ENCODE results near the gene BCAN.

Gene BCAN

DNA sequence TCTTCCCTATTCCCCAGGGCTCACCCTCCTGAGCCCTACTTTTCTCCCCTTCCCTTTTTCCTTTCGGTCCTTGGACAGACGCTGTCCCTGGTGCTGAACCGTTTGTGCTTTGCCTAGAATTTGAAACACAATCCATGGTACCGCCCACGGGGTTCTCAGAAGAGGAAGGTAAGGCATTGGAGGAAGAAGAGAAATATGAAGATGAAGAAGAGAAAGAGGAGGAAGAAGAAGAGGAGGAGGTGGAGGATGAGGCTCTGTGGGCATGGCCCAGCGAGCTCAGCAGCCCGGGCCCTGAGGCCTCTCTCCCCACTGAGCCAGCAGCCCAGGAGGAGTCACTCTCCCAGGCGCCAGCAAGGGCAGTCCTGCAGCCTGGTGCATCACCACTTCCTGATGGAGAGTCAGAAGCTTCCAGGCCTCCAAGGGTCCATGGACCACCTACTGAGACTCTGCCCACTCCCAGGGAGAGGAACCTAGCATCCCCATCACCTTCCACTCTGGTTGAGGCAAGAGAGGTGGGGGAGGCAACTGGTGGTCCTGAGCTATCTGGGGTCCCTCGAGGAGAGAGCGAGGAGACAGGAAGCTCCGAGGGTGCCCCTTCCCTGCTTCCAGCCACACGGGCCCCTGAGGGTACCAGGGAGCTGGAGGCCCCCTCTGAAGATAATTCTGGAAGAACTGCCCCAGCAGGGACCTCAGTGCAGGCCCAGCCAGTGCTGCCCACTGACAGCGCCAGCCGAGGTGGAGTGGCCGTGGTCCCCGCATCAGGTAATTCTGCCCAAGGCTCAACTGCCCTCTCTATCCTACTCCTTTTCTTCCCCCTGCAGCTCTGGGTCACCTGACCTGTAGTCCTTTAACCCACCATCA, 10.4 kb downstream of the BCAN start:
- H4K20me1 ChIP-seq = peaks cover 82% of the 10 kb centered on the region
- no peaks in the 10 kb centered on the region for H3K36me3 ChIP-seq
- peaks cover 16% of the 10 kb centered on the region for H3K4me1 ChIP-seq
- H3K4me3 ChIP-seq = no peak overlapping the region
- TF ChIP-seq Cebpa-rat (IDR thresholded peaks at IDR 0.05) = no peak
- H3K27ac ChIP-seq = no peak overlapping the region
- H3K27me3 ChIP-seq = peaks cover 100% of the 10 kb centered on the region
- no peak overlapping the region for H3K9ac ChIP-seq
- H3K4me2 ChIP-seq = no peak overlapping the region
- no peaks in the 10 kb centered on the region for H3K9me3 ChIP-seq

DNA sequence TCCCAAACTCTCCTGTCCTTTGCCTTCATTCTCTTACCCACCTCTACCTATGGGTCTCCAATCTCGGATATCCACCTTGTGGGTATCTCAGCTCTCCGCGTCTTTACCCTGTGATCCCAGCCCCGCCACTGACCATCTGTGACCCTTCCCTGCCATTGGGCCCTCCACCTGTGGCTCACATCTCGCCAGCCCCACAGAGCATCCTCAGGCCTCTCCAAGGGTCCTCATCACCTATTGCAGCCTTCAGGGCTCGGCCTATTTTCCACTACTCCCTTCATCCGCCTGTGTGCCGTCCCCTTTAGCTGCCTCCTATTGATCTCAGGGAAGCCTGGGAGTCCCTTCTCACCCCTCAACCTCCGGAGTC, 11.1 kb downstream of the BCAN start:
- Histone ChIP-seq H4K20me1 (peaks cover 76% of the 10 kb centered on the region), H3K9me3 (no peaks in the 10 kb centered on the region), H3K4me3 (no peak overlapping the region), H3K9ac (no peak overlapping the region), H3K27me3 (peaks cover 100% of the 10 kb centered on the region), H3K4me1 (peaks cover 21% of the 10 kb centered on the region), H3K27ac (no peak overlapping the region), H3K4me2 (no peak overlapping the region), H3K36me3 (no peaks in the 10 kb centered on the region)
- TF ChIP-seq Cebpa-rat (IDR thresholded peaks at IDR 0.05) = no peak

GRCh38 chr1:156654700-156655099, 12.8 kb downstream of the BCAN start:
- Histone ChIP-seq H3K27ac (no peak overlapping the region), H3K27me3 (peaks cover 96% of the 10 kb centered on the region), H3K9ac (no peak overlapping the region), H3K9me3 (no peaks in the 10 kb centered on the region), H4K20me1 (peaks cover 66% of the 10 kb centered on the region), H3K4me1 (peaks cover 26% of the 10 kb centered on the region), H3K4me3 (no peak overlapping the region), H3K36me3 (no peaks in the 10 kb centered on the region), H3K4me2 (no peak overlapping the region)
- TF ChIP-seq Cebpa-rat (IDR thresholded peaks at IDR 0.05) = no peak

DNA sequence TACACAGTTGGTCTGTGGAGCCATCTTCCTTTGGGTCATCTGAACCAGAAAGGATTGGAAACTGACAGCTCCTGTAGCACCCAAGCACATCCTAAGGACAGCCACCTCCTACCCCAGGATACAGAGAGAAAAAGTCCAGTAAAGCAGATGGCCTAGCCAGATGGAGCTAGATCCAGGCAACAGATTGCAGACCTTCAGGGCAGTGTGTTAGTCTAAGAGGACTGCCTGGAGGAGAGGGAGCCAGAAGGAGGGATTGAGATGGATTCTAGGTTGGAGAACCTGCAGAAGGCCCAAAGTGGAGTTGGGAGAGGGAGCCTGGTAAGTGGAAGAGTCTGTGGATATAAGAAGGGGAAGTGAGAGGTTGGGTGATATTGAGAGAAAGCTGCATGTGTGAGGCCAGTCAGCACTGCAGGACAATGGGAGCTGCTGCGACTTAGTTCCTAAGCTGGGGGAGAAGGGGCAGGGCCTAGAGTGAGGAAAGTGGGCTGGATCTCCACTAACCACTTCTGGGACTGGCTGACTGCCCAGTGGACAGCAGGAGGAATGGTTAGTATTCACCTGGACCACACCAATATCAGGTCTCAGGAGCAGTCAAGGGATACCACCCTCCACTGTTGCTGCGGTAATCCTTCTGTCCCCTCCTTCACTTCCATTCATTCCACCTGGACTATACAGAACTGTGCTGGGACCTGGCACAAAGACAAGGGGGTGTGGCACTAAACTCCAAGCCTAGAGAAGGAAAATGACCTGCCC, 13.4 kb downstream of the BCAN start:
- Histone ChIP-seq H3K4me1 (peaks cover 32% of the 10 kb centered on the region), H3K4me3 (no peak overlapping the region), H3K27ac (no peak overlapping the region), H3K27me3 (peaks cover 90% of the 10 kb centered on the region), H3K4me2 (no peak overlapping the region), H3K36me3 (no peaks in the 10 kb centered on the region), H3K9me3 (no peaks in the 10 kb centered on the region), H3K9ac (no peak overlapping the region), H4K20me1 (peaks cover 66% of the 10 kb centered on the region)
- TF ChIP-seq Cebpa-rat (IDR thresholded peaks at IDR 0.05) = no peak

DNA sequence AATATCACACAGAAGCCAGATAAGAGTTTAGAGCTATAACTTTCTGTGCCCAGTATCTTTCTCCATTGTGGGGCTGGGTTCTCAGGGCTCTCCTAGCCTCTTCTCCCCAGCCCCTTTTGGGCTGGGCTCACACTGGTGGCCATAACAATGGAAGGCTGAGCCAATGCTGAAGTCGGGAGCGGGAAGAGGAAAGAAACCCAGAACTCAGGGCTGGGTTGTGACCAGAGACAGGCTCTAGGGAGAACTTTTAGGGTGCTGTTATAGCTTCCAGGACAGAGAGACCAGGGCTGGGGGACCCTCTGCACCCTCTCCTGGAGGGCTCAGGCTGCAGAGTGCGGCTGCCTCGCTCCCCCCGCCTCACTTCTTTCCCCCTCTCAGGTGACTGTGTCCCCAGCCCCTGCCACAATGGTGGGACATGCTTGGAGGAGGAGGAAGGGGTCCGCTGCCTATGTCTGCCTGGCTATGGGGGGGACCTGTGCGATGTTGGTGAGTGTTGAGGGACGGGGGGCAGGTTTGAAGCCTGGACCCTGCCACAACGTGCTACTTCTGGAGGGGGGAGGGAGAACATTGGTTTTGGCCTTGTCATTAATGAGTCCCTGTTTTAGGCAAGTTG, 14.1 kb downstream of the BCAN start:
- peaks cover 61% of the 10 kb centered on the region for H4K20me1 ChIP-seq
- H3K4me1 ChIP-seq = peaks cover 39% of the 10 kb centered on the region
- H3K9me3 ChIP-seq = no peaks in the 10 kb centered on the region
- H3K27me3 ChIP-seq = peaks cover 83% of the 10 kb centered on the region
- no peak overlapping the region for H3K27ac ChIP-seq
- H3K36me3 ChIP-seq = no peaks in the 10 kb centered on the region
- H3K9ac ChIP-seq = no peak overlapping the region
- no peak overlapping the region for H3K4me2 ChIP-seq
- TF ChIP-seq Cebpa-rat (IDR thresholded peaks at IDR 0.05) = no peak
- no peak overlapping the region for H3K4me3 ChIP-seq

- peaks cover 52% of the 10 kb centered on the region for H4K20me1 ChIP-seq
- peak overlapping the region; percentile 76 for H3K4me2 ChIP-seq
- peaks cover 72% of the 10 kb centered on the region for H3K27me3 ChIP-seq
- no peak overlapping the region for H3K27ac ChIP-seq
- peak overlapping the region; percentile 36; the same call in 1 of the 2 replicates for H3K4me3 ChIP-seq
- H3K9me3 ChIP-seq = no peaks in the 10 kb centered on the region
- H3K36me3 ChIP-seq = no peaks in the 10 kb centered on the region
- no peak for TF ChIP-seq Cebpa-rat (IDR thresholded peaks at IDR 0.05)
- peaks cover 49% of the 10 kb centered on the region for H3K4me1 ChIP-seq
- H3K9ac ChIP-seq = no peak overlapping the region
Observed at GRCh38 chr1:156656806-156657740, 15.2 kb downstream of the BCAN start.

- H3K4me3 ChIP-seq = no peak overlapping the region
- H3K27ac ChIP-seq = no peak overlapping the region
- no peaks in the 10 kb centered on the region for H3K9me3 ChIP-seq
- H4K20me1 ChIP-seq = peaks cover 45% of the 10 kb centered on the region
- no peak for TF ChIP-seq Cebpa-rat (IDR thresholded peaks at IDR 0.05)
- peak overlapping the region; percentile 76 for H3K4me2 ChIP-seq
- H3K27me3 ChIP-seq = peaks cover 65% of the 10 kb centered on the region
- no peak overlapping the region for H3K9ac ChIP-seq
- H3K4me1 ChIP-seq = peaks cover 57% of the 10 kb centered on the region
- H3K36me3 ChIP-seq = no peaks in the 10 kb centered on the region
Observed at GRCh38 chr1:156657741-156658319, 15.9 kb downstream of the BCAN start.

DNA sequence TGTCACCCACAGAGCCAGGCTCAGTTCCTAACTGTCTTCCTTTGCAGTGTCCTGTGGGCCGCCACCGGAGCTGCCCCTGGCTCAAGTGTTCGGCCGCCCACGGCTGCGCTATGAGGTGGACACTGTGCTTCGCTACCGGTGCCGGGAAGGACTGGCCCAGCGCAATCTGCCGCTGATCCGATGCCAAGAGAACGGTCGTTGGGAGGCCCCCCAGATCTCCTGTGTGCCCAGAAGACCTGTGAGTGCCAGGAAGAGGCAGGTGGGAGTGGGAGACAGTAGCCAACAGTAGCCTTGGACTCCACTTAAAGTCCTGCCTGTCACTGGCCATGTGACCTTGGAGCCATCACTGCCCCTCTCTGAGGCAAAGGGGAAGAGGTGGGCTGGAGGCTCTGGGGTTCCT, 16.6 kb downstream of the BCAN start:
- H3K9ac ChIP-seq = no peak overlapping the region
- no peak for TF ChIP-seq Cebpa-rat (IDR thresholded peaks at IDR 0.05)
- peaks cover 38% of the 10 kb centered on the region for H4K20me1 ChIP-seq
- peaks cover 64% of the 10 kb centered on the region for H3K4me1 ChIP-seq
- no peak overlapping the region for H3K4me3 ChIP-seq
- no peak overlapping the region; the same call in 1 of the 2 replicates for H3K4me2 ChIP-seq
- no peaks in the 10 kb centered on the region for H3K36me3 ChIP-seq
- H3K27me3 ChIP-seq = peaks cover 58% of the 10 kb centered on the region
- H3K9me3 ChIP-seq = no peaks in the 10 kb centered on the region
- no peak overlapping the region for H3K27ac ChIP-seq
